ENCODE results near the gene YEATS2. TPM values are rescaled to one million over a fixed set of nuclear protein-coding genes. Genes with fewer than 3 reads are reported as not detected.
A peak's percentile ranks its signal among the peaks of the same experiment; 100 is the strongest.
"Not testable (repeated sequence)": the region's sequence is repeated elsewhere in the genome, so short reads cannot be mapped to it uniquely, and the experiment has no call there.

The YEATS2 gene
- total RNA-seq, 3 donors from 2014 or later, result 15.6 to 19.3 (median 16.1) TPM

DNA sequence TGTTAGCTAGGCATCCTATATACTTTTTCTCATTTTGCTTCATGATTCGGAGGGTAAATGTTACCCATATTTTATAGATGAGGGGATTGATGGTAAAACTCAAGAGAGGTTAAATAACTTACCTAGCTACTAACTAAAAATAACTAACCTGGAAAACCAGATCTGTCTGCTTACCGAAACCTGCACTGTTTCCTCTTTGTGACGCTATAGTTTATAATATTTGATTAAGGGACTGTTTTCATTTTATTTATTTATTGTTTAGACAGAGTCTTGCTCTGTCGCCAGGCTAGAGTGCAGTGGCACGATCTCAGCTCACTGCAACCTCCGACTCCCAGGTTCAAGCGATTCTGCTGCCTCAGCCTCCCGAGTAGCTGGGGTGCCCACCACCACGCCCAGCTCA lies 71.9 kb downstream of the YEATS2 start:
- Histone ChIP-seq H3K36me3 (ENCODE audit: low read depth) (no peaks in the 10 kb centered on the region), H3K4me1 (ENCODE audit: low read depth) (peaks cover 10% of the 10 kb centered on the region), H3K4me3 (no peak overlapping the region), H3K9me3 (no peaks in the 10 kb centered on the region)
- DNase-seq (no peak), ATAC-seq (no peak)
- intact Hi-C loops (cut with DNase I, micrococcal nuclease), result loop anchor here (5.0 kb wide), 1 partner anchor 302 kb away; no protein-coding TSS in a partner anchor
- TF ChIP-seq, protein P1, sequence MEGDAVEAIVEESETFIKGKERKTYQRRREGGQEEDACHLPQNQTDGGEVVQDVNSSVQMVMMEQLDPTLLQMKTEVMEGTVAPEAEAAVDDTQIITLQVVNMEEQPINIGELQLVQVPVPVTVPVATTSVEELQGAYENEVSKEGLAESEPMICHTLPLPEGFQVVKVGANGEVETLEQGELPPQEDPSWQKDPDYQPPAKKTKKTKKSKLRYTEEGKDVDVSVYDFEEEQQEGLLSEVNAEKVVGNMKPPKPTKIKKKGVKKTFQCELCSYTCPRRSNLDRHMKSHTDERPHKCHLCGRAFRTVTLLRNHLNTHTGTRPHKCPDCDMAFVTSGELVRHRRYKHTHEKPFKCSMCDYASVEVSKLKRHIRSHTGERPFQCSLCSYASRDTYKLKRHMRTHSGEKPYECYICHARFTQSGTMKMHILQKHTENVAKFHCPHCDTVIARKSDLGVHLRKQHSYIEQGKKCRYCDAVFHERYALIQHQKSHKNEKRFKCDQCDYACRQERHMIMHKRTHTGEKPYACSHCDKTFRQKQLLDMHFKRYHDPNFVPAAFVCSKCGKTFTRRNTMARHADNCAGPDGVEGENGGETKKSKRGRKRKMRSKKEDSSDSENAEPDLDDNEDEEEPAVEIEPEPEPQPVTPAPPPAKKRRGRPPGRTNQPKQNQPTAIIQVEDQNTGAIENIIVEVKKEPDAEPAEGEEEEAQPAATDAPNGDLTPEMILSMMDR (IDR thresholded peaks at IDR 0.05), result no peak

DNA sequence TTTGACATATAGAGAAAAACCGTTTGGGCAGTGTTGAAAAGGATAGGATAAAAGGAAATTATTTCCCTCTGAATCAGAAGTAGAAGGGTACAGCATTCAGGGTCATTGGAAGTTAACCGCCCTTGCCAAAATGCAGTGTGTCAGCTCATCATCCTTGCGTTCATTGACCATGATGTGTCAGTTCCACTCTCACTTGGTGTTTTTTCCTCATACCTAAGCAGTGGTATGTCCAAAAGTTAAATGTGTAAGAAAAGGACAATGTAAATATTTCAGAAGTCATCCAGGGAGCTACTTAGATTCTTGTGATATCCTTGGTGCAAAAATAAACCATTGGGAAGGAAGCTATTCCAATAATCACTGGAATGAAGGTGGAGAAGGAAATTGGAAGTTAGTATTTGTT lies 77.0 kb downstream of the YEATS2 start:
- DNase-seq (no peak), ATAC-seq (no peak)
- no peaks in the 10 kb centered on the region for H3K4me1 ChIP-seq (ENCODE audit: low read depth)
- intact Hi-C loops (cut with DNase I, micrococcal nuclease), result no loop called here
- no peak overlapping the region for H3K4me3 ChIP-seq
- H3K36me3 ChIP-seq (ENCODE audit: low read depth), result no peaks in the 10 kb centered on the region
- TF ChIP-seq, protein P1 (IDR thresholded peaks at IDR 0.05), result no peak
- no peaks in the 10 kb centered on the region for H3K9me3 ChIP-seq

DNA sequence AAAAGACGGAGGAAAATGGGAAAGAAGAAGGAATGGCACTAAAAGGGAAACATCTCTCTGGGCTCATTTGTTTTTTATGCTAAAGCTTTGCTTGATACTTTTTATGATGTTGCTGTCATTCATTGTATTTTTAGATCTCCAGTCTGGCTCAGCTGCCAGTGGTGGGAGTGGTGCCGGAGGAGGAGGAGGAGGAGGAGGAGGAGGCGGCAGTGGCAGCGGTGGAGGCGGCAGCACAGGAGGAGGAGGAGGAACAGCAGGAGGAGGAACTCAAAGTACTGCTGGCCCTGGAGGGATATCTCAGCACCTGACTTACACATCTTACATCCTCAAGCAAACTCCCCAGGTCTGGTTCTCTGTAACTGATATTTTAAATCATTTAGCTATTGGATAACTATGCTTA lies 78.2 kb downstream of the YEATS2 start:
- ATAC-seq (peak; percentile 15), DNase-seq (no peak)
- Histone ChIP-seq H3K36me3 (ENCODE audit: low read depth) (no peaks in the 10 kb centered on the region), H3K9me3 (no peaks in the 10 kb centered on the region), H3K4me3 (no peak overlapping the region), H3K4me1 (ENCODE audit: low read depth) (no peaks in the 10 kb centered on the region)
- TF ChIP-seq, protein P1 (IDR thresholded peaks at IDR 0.05), result no peak
- intact Hi-C loops (cut with DNase I, micrococcal nuclease), result no loop called here

DNA sequence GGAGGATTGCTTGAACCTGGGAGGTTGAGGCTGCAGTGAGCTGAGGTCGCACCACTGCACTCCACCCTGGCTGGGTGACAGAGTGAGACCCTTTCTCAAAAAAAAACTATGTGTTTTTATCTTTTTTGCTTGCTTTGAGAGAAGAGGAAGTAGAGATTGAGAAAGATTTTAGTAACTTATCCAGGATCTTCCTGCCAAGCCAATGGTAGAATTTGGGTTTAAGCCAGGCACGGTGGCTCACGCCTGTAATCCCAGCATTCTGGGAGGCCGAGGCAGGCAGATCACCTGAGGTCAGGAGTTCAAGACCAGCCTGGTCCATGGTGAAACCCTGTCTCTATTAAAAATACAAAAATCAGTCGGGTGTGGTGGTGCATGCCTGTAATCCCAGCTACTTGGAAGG lies 78.9 kb downstream of the YEATS2 start:
- intact Hi-C loops (cut with DNase I, micrococcal nuclease), result not testable (repeated sequence)

DNA sequence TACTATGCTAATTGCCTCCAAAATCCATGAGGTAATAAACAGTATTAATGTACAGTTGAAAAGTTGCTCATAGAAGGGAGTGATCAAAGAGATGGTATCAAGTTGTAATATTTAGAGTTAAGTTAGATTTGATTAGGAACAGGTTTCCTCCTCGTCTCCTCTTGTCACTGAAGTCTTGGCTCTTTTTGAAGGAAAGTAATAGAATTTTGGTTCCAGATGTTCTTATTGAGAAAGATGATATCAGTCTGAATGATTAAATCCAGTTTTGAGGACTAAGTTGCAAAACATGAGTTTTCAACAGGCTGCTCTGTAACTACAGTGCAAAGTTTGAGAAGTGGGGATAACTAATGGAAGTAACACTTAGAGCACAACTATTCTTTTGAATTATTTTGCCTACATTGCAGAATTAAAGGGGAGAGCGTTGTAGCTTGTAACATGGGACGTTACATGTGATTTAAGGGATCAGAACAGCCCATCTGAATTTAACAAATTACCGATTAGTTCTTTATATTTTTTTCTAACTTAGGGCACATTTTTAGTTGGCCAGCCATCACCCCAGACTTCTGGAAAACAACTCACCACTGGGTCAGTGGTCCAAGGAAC lies 79.5 kb downstream of the YEATS2 start:
- no peak overlapping the region for H3K4me3 ChIP-seq
- TF ChIP-seq, protein P1 (IDR thresholded peaks at IDR 0.05), result no peak
- ATAC-seq (no peak), DNase-seq (no peak)
- no peaks in the 10 kb centered on the region for H3K4me1 ChIP-seq (ENCODE audit: low read depth)
- H3K36me3 ChIP-seq (ENCODE audit: low read depth), result no peaks in the 10 kb centered on the region
- intact Hi-C loops (cut with DNase I, micrococcal nuclease), result no loop called here
- no peaks in the 10 kb centered on the region for H3K9me3 ChIP-seq

More for the DNA sequence above, 78.9 kb downstream of the YEATS2 start:
- H3K4me3 ChIP-seq; DNase-seq; H3K36me3 ChIP-seq (ENCODE audit: low read depth); ATAC-seq; H3K9me3 ChIP-seq; H3K4me1 ChIP-seq (ENCODE audit: low read depth): not testable (repeated sequence)

DNA sequence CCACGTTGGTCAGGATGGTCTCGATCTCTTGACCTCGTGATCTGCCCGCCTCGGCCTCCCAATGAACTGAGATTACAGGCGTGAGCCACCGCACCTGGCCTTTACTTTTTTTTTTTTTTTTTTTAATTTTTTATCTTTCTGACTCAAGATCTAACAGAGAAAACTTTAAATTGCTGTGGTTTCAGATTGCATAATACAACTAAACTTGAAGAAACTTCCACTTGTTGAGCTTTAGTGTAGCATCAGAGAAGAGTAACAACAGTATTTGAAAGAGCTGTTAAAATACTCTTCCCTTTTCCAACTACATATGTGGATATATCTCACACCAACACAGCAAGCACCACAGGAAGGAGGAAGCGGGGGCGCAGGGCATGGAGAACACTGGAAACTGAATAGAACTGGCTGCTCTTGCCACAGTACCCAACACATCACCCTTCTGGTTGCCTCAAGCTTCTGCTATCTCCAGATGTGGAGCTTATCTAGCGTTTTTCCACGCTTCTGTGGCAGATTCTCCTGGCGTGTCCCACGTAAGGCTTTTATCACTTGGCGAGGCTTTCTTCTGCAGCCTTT lies 82.4 kb downstream of the YEATS2 start:
- intact Hi-C loops (cut with DNase I, micrococcal nuclease), result no loop called here
- Histone ChIP-seq H3K4me1 (ENCODE audit: low read depth) (no peaks in the 10 kb centered on the region), H3K4me3 (no peak overlapping the region), H3K9me3 (no peaks in the 10 kb centered on the region), H3K36me3 (ENCODE audit: low read depth) (no peaks in the 10 kb centered on the region)
- DNase-seq, result no peak
- TF ChIP-seq, protein P1 (IDR thresholded peaks at IDR 0.05), result no peak
- ATAC-seq, result no peak
